GM23248 (cell line): Measurements from ENCODE around the gene PDLIM3. TPM values are rescaled to one million over a fixed set of nuclear protein-coding genes. Genes with fewer than 3 reads are reported as not detected.

Experiments
- DNase-seq: peaks from one replicate; pipeline ENCODE4 v3.0.0-alpha.2; 2015
- H2AFZ ChIP-seq: fragments of 200-600 bp; sonication (generic); 2 replicates; pipeline ENCODE4 v1.6.1; 2016; ENCODE audit warnings: antibody characterized with exemption
- H3F3A ChIP-seq: fragments of 200-600 bp; sonication (generic); 2 replicates; pipeline ENCODE4 v1.6.1; 2016; ENCODE audit warnings: mild to moderate bottlenecking, antibody characterized with exemption, mixed run types; ENCODE audit not compliant: insufficient read depth
- H3K27ac ChIP-seq: fragments of 200-600 bp; sonication (generic); 2 replicates; pipeline ENCODE4 v1.5.1; 2016; ENCODE audit warnings: mild to moderate bottlenecking
- H3K27me3 ChIP-seq: fragments of 200-600 bp; sonication (generic); replicated peaks from 2 replicates; pipeline ENCODE4 v1.6.1; 2016; ENCODE audit warnings: mild to moderate bottlenecking; ENCODE audit not compliant: insufficient read depth
- H3K36me3 ChIP-seq: fragments of 200-600 bp; sonication (generic); 2 replicates; pipeline ENCODE4 v1.6.1; 2016; ENCODE audit warnings: low read depth, mild to moderate bottlenecking
- H3K4me1 ChIP-seq: fragments of 200-600 bp; sonication (generic); 2 replicates; pipeline ENCODE4 v1.6.1; 2016; ENCODE audit warnings: mild to moderate bottlenecking; ENCODE audit not compliant: insufficient read depth
- H3K4me2 ChIP-seq: fragments of 200-600 bp; sonication (generic); one replicate; pipeline ENCODE4 v1.6.1; 2016; ENCODE audit warnings: mild to moderate bottlenecking; ENCODE audit not compliant: unreplicated experiment
- H3K4me3 ChIP-seq: fragments of 200-600 bp; sonication (generic); 2 replicates; pipeline ENCODE4 v1.5.1; 2016; ENCODE audit warnings: mild to moderate bottlenecking
- H3K79me2 ChIP-seq: fragments of 200-600 bp; sonication (generic); 2 replicates; pipeline ENCODE4 v1.6.1; 2016; ENCODE audit warnings: mild to moderate bottlenecking; ENCODE audit not compliant: insufficient read depth
- H3K9ac ChIP-seq: fragments of 200-600 bp; sonication (generic); 2 replicates; pipeline ENCODE4 v1.6.1; 2016; ENCODE audit warnings: mild to moderate bottlenecking
- H3K9me2 ChIP-seq: fragments of 200-600 bp; sonication (generic); 2 replicates; pipeline ENCODE4 v1.6.1; 2016; ENCODE audit warnings: mixed run types, mild to moderate bottlenecking, moderate library complexity; ENCODE audit not compliant: insufficient read depth
- H3K9me3 ChIP-seq: fragments of 200-600 bp; sonication (generic); one replicate; pipeline ENCODE4 v1.6.1; 2017; ENCODE audit warnings: low read depth
- H4K20me1 ChIP-seq: fragments of 200-600 bp; sonication (generic); 2 replicates; pipeline ENCODE4 v1.6.0; 2016; ENCODE audit not compliant: insufficient read depth
- EZH2 ChIP-seq: fragments of 200-600 bp; sonication (generic); IDR thresholded peaks from 2 replicates; pipeline ENCODE4 v1.6.1; 2018; ENCODE audit warnings: antibody characterized with exemption, mild to moderate bottlenecking; ENCODE audit not compliant: insufficient read depth, poor library complexity, severe bottlenecking
- EZH2phosphoT487 ChIP-seq: fragments of 200-600 bp; sonication (generic); IDR thresholded peaks from 2 replicates; pipeline ENCODE4 v1.6.1; 2018; ENCODE audit warnings: antibody characterized with exemption, moderate library complexity, mild to moderate bottlenecking, low read depth; ENCODE audit not compliant: insufficient read depth
- WGBS, 2 experiments: methylation state at CpG; one replicate each; pipeline ENCODE4 v1.1.6; 2015 to 2017; ENCODE audit warnings: low lambda C conversion rate in 2 of 2, low coverage in 1 of 2; ENCODE audit errors: missing lambda C conversion rate in 2 of 2; 5-methylcytosine and 5-hydroxymethylcytosine counted together
- in situ Hi-C: fragments of 300-500 bp; cut with MboI; formaldehyde crosslinking; loops from 2 replicates; pipeline ENCODE4 v1.15.0; 2020
- polyA plus RNA-seq: library from polyadenylated mRNA; unstranded; fragments of >200 nt; fragmentation: Nextera tagmentation; extraction: Ambion mirVana; gene quantifications from 2 replicates; pipeline ENCODE4 v1.2.1, GENCODE V29; 2016
- total RNA-seq: library from RNA; depleted of rRNA; stranded (reverse); fragments of >200 nt; shearing (Covaris generic); gene quantifications from 2 replicates; pipeline ENCODE4 v1.2.3, GENCODE V29; 2014

The PDLIM3 gene
- total and polyA plus RNA-seq, 2 experiments from 2014 or later = 0.69 TPM; not detected in 1

DNA sequence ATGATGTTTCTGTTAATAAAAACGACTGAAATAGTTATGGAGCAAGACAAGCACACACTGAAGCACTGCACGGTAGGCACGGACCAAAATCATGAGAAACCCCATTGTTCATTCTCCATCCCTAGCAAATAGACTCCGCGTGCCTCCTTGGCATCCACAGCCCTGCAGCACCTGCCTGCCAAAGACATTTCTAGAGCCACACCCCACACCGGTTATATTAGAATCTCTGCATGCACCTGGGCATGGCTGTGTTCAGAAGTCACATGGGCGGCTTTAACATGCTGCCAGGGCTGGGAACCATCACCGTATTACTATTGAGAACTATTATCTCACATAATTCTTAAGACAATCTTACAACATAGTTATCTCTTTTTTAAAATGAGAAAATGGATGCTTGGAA is 5.9 kb downstream of the PDLIM3 start:
- Histone ChIP-seq H3K9me2 (no peaks in the 10 kb centered on the region), H3K27me3 (peaks cover 22% of the 10 kb centered on the region), H4K20me1 (no peaks in the 10 kb centered on the region), H3K9ac (no peak overlapping the region), H3K36me3 (no peaks in the 10 kb centered on the region), H3K27ac (no peak overlapping the region), H3K4me1 (no peaks in the 10 kb centered on the region; the same call in 1 of the 2 replicates), H2AFZ (no peak overlapping the region), H3K4me3 (no peak overlapping the region), H3K79me2 (no peaks in the 10 kb centered on the region), H3K4me2 (no peak overlapping the region), H3K9me3 (peaks cover 6% of the 10 kb centered on the region), H3F3A (no peaks in the 10 kb centered on the region)
- DNase-seq = no peak
- 43% methylated on average over 8 of the region's 8 CpGs for WGBS, 2 experiments
- in situ Hi-C loops = no loop called here
- no peak for TF ChIP-seq EZH2
- no peak for TF ChIP-seq EZH2phosphoT487

DNA sequence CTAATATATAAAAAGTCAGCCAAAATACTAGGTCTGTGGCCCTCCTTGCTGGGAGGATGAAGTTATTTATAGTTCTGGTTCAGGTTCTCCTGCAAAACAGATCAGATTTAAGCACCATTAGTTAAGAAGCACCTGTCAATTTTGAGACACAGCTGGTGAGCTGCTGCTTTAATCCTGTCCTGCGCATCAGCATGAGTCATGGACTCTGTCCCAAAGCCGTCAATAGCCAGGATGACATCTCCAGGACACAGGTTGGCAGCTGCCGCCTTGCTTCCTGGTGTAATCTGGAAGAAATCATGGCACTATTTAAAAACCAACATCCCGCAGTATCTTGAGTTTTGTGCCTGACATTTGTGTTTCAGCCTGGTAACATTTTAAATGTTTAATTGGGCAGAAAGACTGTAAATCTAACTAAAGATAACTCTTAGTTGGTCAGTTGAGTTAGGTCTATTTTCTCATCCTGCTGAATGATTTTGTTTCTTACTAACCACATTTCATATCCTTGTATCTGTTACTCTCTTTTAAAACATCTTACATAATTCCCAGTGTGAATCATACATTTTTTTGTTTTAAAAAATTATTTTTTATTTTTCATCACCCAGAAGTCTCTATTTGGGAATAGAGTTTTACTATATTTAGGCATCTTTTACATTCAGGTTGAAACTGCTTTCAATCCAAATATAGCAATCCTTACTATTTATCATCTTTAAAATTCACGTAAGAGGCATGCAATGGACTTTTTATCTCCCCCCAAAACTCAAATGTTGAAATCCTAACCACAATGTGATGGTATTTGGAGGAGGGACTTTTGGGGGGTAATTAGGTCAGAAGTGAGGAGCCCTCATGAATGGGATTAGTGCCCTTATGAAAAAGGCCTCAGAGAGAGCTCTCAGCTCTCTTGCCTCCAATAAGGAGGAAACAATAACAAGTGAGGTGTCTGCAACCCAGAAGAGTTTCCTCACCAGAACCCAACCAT is 10.1 kb downstream of the PDLIM3 start:
- Histone ChIP-seq H3K4me1 (no peaks in the 10 kb centered on the region), H3K27ac (no peak overlapping the region), H3K4me3 (no peak overlapping the region), H3K36me3 (no peaks in the 10 kb centered on the region), H2AFZ (no peak overlapping the region), H3K9me3 (peaks cover 6% of the 10 kb centered on the region), H3K4me2 (no peak overlapping the region), H3K9ac (no peak overlapping the region), H3K27me3 (peaks cover 8% of the 10 kb centered on the region; the same call in 1 of the 2 replicates), H4K20me1 (no peaks in the 10 kb centered on the region), H3F3A (no peaks in the 10 kb centered on the region), H3K9me2 (no peaks in the 10 kb centered on the region), H3K79me2 (no peaks in the 10 kb centered on the region)
- TF ChIP-seq EZH2 (no peak), EZH2phosphoT487 (no peak)
- no peak for DNase-seq
- in situ Hi-C loops = no loop called here
- WGBS, 2 experiments = 77 to 78% methylated on average over 5 of the region's 5 CpGs

DNA sequence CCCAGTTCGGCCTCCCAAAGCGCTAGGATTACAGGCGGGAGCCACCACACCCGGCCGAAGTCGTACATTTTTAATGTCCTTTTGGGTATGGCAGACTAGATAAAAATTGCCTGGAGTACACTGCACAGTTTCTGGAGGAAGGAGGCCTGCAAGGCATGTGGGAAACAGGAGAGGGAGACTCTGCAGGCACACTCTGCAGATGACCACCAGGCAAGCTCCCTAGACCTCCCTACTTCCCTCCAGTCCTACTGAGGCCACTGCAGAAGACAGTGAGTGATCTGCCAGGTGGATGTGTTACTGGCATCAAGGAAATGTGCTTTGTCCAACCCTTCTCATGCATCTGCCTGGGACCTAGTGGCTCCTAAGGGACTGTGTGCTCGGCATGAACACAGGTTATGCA is 11.4 kb downstream of the PDLIM3 start:
- no peak overlapping the region for H3K4me3 ChIP-seq
- WGBS, 2 experiments = 80 to 85% methylated on average over 7 of the region's 7 CpGs
- TF ChIP-seq EZH2phosphoT487 (no peak), EZH2 (no peak)
- no peaks in the 10 kb centered on the region for H4K20me1 ChIP-seq
- H3F3A ChIP-seq = no peaks in the 10 kb centered on the region
- no peaks in the 10 kb centered on the region for H3K4me1 ChIP-seq
- in situ Hi-C loops = no loop called here
- peaks cover 6% of the 10 kb centered on the region for H3K9me3 ChIP-seq
- H3K27me3 ChIP-seq = peaks cover under 1% of the 10 kb centered on the region; the same call in 1 of the 2 replicates
- H3K36me3 ChIP-seq = no peaks in the 10 kb centered on the region
- no peaks in the 10 kb centered on the region for H3K9me2 ChIP-seq
- H2AFZ ChIP-seq = no peak overlapping the region
- no peak overlapping the region for H3K27ac ChIP-seq
- no peak for DNase-seq
- no peak overlapping the region for H3K9ac ChIP-seq
- H3K4me2 ChIP-seq = no peak overlapping the region
- H3K79me2 ChIP-seq = no peaks in the 10 kb centered on the region

- H3K4me2 ChIP-seq = no peak overlapping the region
- no peak overlapping the region for H2AFZ ChIP-seq
- H3K4me3 ChIP-seq = no peak overlapping the region
- no CpG with 5 or more reads among the region's 2 CpGs for WGBS, 2 experiments
- no peaks in the 10 kb centered on the region for H4K20me1 ChIP-seq
- in situ Hi-C loops = no loop called here
- no peaks in the 10 kb centered on the region for H3K79me2 ChIP-seq
- DNase-seq = no peak
- no peaks in the 10 kb centered on the region for H3K9me2 ChIP-seq
- no peaks in the 10 kb centered on the region for H3K27me3 ChIP-seq
- H3F3A ChIP-seq = no peaks in the 10 kb centered on the region
- TF ChIP-seq EZH2 (no peak), EZH2phosphoT487 (no peak)
- H3K9ac ChIP-seq = no peak overlapping the region
- H3K27ac ChIP-seq = no peak overlapping the region
- no peaks in the 10 kb centered on the region for H3K4me1 ChIP-seq
- no peaks in the 10 kb centered on the region for H3K36me3 ChIP-seq
- H3K9me3 ChIP-seq = peaks cover 6% of the 10 kb centered on the region
Measured at GRCh38 chr4:185522451-185522850, 12.9 kb downstream of the PDLIM3 start.
